ENCODE data around the gene CIDEB.

GRCh38 chr14:24309538-24310264, 1.9 kb upstream of the CIDEB start, which contains the start of gene LTB4R2:
- TF ChIP-seq POLR2A (IDR thresholded peaks at IDR 0.05) (no peak), CTCF (IDR thresholded peaks at IDR 0.05) (no peak)

Data from ovary (tissue), 3 donors.